IPS-15b (cell line): Measurements from ENCODE around the gene OR51F1.
"Not testable (repeated sequence)": the region's sequence is repeated elsewhere in the genome, so short reads cannot be mapped to it uniquely, and the experiment has no call there.

Experiments used
- H3K27me3 ChIP-seq: one replicate; pipeline ENCODE4 v1.6.1; 2013; ENCODE audit warnings: low read length; ENCODE audit not compliant: control insufficient read depth, insufficient read depth
- H3K36me3 ChIP-seq: one replicate; pipeline ENCODE4 v1.6.1; 2013; ENCODE audit warnings: low read length; ENCODE audit not compliant: control insufficient read depth, insufficient read depth
- H3K4me1 ChIP-seq: one replicate; pipeline ENCODE4 v1.6.1; 2013; ENCODE audit warnings: mild to moderate bottlenecking, low read length; ENCODE audit not compliant: control insufficient read depth, insufficient read depth
- H3K4me3 ChIP-seq: one replicate; pipeline ENCODE4 v1.5.1; 2013; ENCODE audit warnings: low read depth, low read length
- H3K9ac ChIP-seq: one replicate; pipeline ENCODE4 v1.6.1; 2013; ENCODE audit warnings: low read depth, mild to moderate bottlenecking, low read length
- H3K9me3 ChIP-seq: one replicate; pipeline ENCODE4 v1.6.1; 2013; ENCODE audit warnings: mild to moderate bottlenecking, low read length; ENCODE audit not compliant: control insufficient read depth, insufficient read depth

OR51F1 gene

DNA sequence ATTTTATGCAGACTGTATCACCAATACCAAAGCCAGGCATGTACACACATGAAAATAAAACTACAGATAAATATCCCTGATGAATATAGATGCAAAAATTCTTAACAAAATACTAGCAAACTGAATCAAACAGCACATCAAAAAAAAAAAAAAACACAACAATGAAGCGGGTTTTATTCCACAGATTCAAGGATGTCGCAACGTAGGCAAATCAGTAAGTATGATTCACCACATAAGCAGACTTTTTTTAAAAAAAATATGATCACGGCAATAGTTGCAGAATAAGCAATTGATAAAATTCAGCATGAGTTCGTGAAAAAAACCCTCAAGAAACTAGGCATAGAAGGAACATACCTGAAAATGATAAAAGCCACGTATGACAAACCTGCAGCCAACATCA is 21.3 kb downstream of the OR51F1 start:
- H3K4me1 ChIP-seq, result no peaks in the 10 kb centered on the region
- H3K9ac ChIP-seq, result no peak overlapping the region
- no peaks in the 10 kb centered on the region for H3K27me3 ChIP-seq
- H3K36me3 ChIP-seq, result no peaks in the 10 kb centered on the region
- H3K9me3 ChIP-seq, result no peaks in the 10 kb centered on the region
- H3K4me3 ChIP-seq, result no peak overlapping the region

DNA sequence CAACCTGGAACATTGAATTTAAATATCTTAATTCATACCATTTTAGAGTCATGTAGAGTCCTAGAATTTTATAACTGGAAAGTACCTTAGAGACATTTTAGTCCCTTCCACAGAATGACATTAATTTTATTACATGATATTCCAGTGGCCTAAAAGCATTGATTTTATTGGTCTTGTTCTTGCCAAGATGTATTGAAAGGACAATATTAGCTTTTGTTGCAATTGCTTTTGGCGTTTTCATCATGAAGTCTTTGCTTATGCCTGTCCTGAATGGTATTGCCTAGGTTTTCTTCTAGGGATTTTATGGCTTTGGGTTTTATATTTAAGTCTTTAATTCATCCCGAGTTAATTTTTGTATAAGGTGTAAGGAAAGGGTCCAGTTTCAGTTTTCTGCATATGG is 29.0 kb downstream of the OR51F1 start:
- no peaks in the 10 kb centered on the region for H3K9me3 ChIP-seq
- H3K36me3 ChIP-seq, result no peaks in the 10 kb centered on the region
- H3K4me3 ChIP-seq, result no peak overlapping the region

DNA sequence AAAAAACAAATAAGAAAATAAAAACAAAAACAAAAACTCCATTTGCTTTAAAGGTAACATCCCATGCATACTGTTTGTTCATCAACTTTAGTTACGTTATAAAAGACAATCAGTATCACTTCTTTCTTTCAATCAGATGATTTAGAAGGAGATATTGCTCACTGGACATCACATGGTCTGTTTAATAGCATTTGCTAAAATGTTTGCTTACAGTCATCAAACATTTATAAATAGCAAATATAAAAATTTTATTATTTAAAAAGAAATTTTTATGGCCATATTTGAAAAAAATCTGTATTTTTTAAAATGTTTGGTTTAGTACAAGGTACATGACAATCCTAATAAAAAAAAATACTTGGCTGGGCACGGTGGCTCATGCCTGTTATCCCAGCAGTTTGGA is 42.6 kb downstream of the OR51F1 start:
- Histone ChIP-seq H3K9ac (no peak overlapping the region), H3K9me3 (no peaks in the 10 kb centered on the region), H3K27me3 (no peaks in the 10 kb centered on the region), H3K36me3 (no peaks in the 10 kb centered on the region), H3K4me3 (no peak overlapping the region), H3K4me1 (no peaks in the 10 kb centered on the region)

More for the DNA sequence above, 29.0 kb downstream of the OR51F1 start:
- Histone ChIP-seq H3K9ac (no peak overlapping the region), H3K27me3 (no peaks in the 10 kb centered on the region), H3K4me1 (no peaks in the 10 kb centered on the region)

DNA sequence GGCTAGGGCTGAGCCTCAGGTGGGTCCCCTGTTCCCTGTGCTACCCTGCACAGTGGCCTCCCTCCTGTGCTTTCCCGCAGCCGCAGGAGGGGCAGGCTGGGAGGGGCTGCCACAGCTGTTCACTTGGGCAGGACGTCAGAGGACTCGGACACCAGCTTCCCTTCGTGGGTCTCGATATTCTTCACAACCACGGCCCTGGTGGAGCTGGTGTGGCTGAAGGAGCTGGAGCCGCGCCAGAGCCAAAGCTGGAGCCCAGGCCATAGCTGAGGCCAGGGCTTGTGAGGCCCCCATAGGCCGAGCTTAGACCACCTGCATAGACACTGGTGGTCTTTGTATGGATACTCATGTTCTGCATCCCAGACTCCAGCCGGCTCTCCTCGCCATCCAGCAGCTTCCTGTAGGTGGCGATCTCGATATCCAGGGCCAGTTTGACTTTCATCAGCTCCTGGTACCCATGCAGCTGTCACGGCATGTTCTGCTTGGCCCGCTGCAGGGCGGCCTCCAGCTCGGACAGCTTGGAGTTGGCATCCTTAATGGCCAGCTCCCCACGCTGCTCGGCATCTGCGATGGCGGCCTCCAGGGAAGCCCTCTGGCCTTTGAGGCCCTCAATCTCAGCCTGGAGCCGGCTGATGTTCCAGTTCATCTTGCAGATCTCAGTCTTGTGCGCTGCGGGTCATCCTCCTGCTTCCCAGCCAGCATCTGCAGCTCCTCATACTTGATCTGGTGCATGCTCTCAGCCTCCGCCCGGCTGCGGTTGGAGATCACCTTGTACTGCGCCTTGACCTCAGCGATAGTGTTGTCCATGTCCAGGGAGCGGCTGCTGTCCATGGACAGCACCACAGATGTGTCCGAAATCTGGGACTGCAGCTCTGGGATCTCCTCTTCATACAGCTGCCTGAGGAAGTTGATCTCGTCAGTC is 46.9 kb downstream of the OR51F1 start:
- H3K9me3 ChIP-seq, H3K4me3 ChIP-seq, H3K9ac ChIP-seq, H3K27me3 ChIP-seq, H3K36me3 ChIP-seq, H3K4me1 ChIP-seq: not testable (repeated sequence)
